Panc1 (cell line): Measurements from ENCODE around the gene NFE2. TPM values are rescaled to one million over a fixed set of nuclear protein-coding genes. Genes with fewer than 3 reads are reported as not detected.

Experiments
- ATAC-seq: fragments of 200-7000 bp; cut with Tn5 transposase; 2 replicates; pipeline ENCODE4 v1.9.1; 2020; ENCODE audit warnings: mild to moderate bottlenecking, moderate library complexity
- BruUV-seq: library from RNA; stranded (reverse); fragments of 400-500 nt; replicated peaks from 2 replicates; lab custom pipeline; 2021; lab: Mats Ljungman, UMichigan
- CTCF ChIA-PET: fragments of 300-600 bp; sonication (Branson Sonifier 250); formaldehyde crosslinking; loops from one replicate; lab custom pipeline; 2022; ENCODE audit warnings: antibody characterized with exemption; lab: Charles Lee
- POLR2A ChIA-PET: fragments of 300-600 bp; sonication (Branson Sonifier 250); formaldehyde crosslinking; loops from one replicate; lab custom pipeline; 2022; ENCODE audit warnings: antibody characterized with exemption; lab: Charles Lee
- DNase-seq: peaks from one replicate; pipeline ENCODE4 v3.0.0-alpha.2; 2010; ENCODE audit warnings: low read depth, low spot score
- H3K27ac ChIP-seq: 2 replicates; pipeline ENCODE4 v1.5.1; 2011; ENCODE audit warnings: mild to moderate bottlenecking, low read length, inconsistent platforms
- H3K27me3 ChIP-seq: fragments of 200-500 bp; sonication (Bioruptor generic); 2 replicates; pipeline ENCODE4 v1.6.0; 2014; ENCODE audit warnings: low read length, inconsistent platforms; ENCODE audit not compliant: control insufficient read depth, insufficient read depth
- H3K36me3 ChIP-seq: fragments of 200-500 bp; sonication (Bioruptor generic); 2 replicates; pipeline ENCODE4 v1.5.1; 2014; ENCODE audit warnings: inconsistent platforms, mild to moderate bottlenecking, low read length, moderate library complexity; ENCODE audit not compliant: control insufficient read depth, insufficient read depth
- H3K4me1 ChIP-seq: 2 replicates; pipeline ENCODE4 v1.5.1; 2011; ENCODE audit warnings: inconsistent platforms, mild to moderate bottlenecking, low read length, moderate library complexity; ENCODE audit not compliant: control insufficient read depth, insufficient read depth
- H3K4me3 ChIP-seq, 2 experiments: 2 replicates each; pipeline ENCODE4 v1.5.1; 2011 to 2012; ENCODE audit warnings: low read depth in 2 of 2, low read length in 2 of 2, mild to moderate bottlenecking in 2 of 2, inconsistent platforms in 1 of 2, moderate library complexity in 1 of 2
- H3K9me3 ChIP-seq: fragments of 200-500 bp; sonication (Bioruptor generic); 2 replicates; pipeline ENCODE4 v1.5.1; 2014; ENCODE audit warnings: low read depth, mild to moderate bottlenecking, inconsistent platforms, low read length, moderate library complexity; ENCODE audit not compliant: control insufficient read depth, insufficient read depth
- CTCF ChIP-seq: fragments of 450-650 bp; IDR thresholded peaks from 2 replicates; pipeline ENCODE4 v1.5.1; 2017; ENCODE audit warnings: mild to moderate bottlenecking
- POLR2AphosphoS5 ChIP-seq: IDR thresholded peaks from 2 replicates; pipeline ENCODE4 v1.6.1; 2012; ENCODE audit warnings: mild to moderate bottlenecking, low read depth, low read length, moderate library complexity
- REST ChIP-seq, 2 experiments: IDR thresholded peaks; 2 replicates each; pipeline ENCODE4 v1.6.1; 2011 to 2012; ENCODE audit warnings: low read depth in 2 of 2, control low read depth in 1 of 2, low read length in 1 of 2, mild to moderate bottlenecking in 1 of 2, moderate library complexity in 1 of 2; ENCODE audit not compliant: insufficient read depth in 1 of 2
- SIN3A ChIP-seq: IDR thresholded peaks from 2 replicates; pipeline ENCODE4 v1.6.1; 2012; ENCODE audit warnings: low read depth, mild to moderate bottlenecking, low read length, moderate library complexity, borderline replicate concordance; ENCODE audit not compliant: insufficient read depth
- TCF7L2 ChIP-seq: IDR thresholded peaks from 2 replicates; pipeline ENCODE4 v1.6.1; 2011; ENCODE audit warnings: mild to moderate bottlenecking, low read depth, low read length, inconsistent platforms
- in situ Hi-C: cut with HindIII; loops from 2 replicates; pipeline ENCODE4 v1.10.0; 2016; ENCODE audit warnings: low sequenced_read_pairs, low pct_unique_long_range_greater_than_20kb
- intact Hi-C: fragments of 100-400 bp; cut with micrococcal nuclease; formaldehyde crosslinking; loops from one replicate; pipeline ENCODE4 v1.10.0; 2022; ENCODE audit not compliant: unreplicated experiment
- total RNA-seq: library from RNA; stranded (reverse); gene quantifications from one replicate; pipeline ENCODE4 v1.2.1, GENCODE V29; 2021; ENCODE audit not compliant: unreplicated experiment

NFE2 gene
- total RNA-seq, 1 experiment from 2014 or later: 0.26 TPM

GRCh38 chr12:54294953-54295566, 5.8 kb downstream of the NFE2 start:
- Histone ChIP-seq H3K9me3 (no peaks in the 10 kb centered on the region), H3K27me3 (peaks cover 8% of the 10 kb centered on the region; the same call in 1 of the 2 replicates), H3K27ac (no peak overlapping the region), H3K4me3 (no peak overlapping the region), H3K4me1 (no peaks in the 10 kb centered on the region; the same call in 1 of the 2 replicates), H3K36me3 (no peaks in the 10 kb centered on the region)
- no TSS peak for BruUV-seq
- intact Hi-C loops (no loop called here), in situ Hi-C loops (no loop called here)
- ATAC-seq (peak; percentile 43), DNase-seq (no peak)
- ChIA-PET CTCF (interaction anchor here (2.7 kb wide), 1 partner anchor 29 kb away, joined by 23 read pairs; the partner anchor contains the start of gene COPZ1), POLR2A (no interaction called here)
- TF ChIP-seq SIN3A: no peak
- no peak for TF ChIP-seq TCF7L2
- no peak for TF ChIP-seq REST (IDR thresholded peaks at IDR 0.05; ENCODE audit: insufficient read depth in 1 of 2, low read depth in 2 of 2, low read length in 1 of 2)
- TF ChIP-seq POLR2AphosphoS5: no peak
- no peak for TF ChIP-seq CTCF

GRCh38 chr12:54294152-54294952, 6.5 kb downstream of the NFE2 start:
- DNase-seq (no peak), ATAC-seq (peak; percentile 32)
- Histone ChIP-seq H3K27ac (no peak overlapping the region), H3K4me3 (no peak overlapping the region), H3K36me3 (no peaks in the 10 kb centered on the region), H3K4me1 (no peaks in the 10 kb centered on the region), H3K9me3 (no peaks in the 10 kb centered on the region), H3K27me3 (peaks cover 3% of the 10 kb centered on the region; the same call in 1 of the 2 replicates)
- ChIA-PET CTCF (interaction anchor here (0.8 to 2.7 kb wide), 3 partner anchors 30 to 76 kb away, joined by 3 to 23 read pairs (median 4); partner anchors contain the start of gene COPZ1), POLR2A (no interaction called here)
- in situ Hi-C loops (no loop called here), intact Hi-C loops (no loop called here)
- no TSS peak for BruUV-seq
- TF ChIP-seq REST (IDR thresholded peaks at IDR 0.05; ENCODE audit: insufficient read depth in 1 of 2, low read depth in 2 of 2, low read length in 1 of 2) (no peak), POLR2AphosphoS5 (no peak), TCF7L2 (no peak), SIN3A (no peak), CTCF (peak; percentile 89)
